Measurements from ENCODE around the gene HMCN2.

- TF ChIP-seq, protein P1, sequence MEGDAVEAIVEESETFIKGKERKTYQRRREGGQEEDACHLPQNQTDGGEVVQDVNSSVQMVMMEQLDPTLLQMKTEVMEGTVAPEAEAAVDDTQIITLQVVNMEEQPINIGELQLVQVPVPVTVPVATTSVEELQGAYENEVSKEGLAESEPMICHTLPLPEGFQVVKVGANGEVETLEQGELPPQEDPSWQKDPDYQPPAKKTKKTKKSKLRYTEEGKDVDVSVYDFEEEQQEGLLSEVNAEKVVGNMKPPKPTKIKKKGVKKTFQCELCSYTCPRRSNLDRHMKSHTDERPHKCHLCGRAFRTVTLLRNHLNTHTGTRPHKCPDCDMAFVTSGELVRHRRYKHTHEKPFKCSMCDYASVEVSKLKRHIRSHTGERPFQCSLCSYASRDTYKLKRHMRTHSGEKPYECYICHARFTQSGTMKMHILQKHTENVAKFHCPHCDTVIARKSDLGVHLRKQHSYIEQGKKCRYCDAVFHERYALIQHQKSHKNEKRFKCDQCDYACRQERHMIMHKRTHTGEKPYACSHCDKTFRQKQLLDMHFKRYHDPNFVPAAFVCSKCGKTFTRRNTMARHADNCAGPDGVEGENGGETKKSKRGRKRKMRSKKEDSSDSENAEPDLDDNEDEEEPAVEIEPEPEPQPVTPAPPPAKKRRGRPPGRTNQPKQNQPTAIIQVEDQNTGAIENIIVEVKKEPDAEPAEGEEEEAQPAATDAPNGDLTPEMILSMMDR (IDR thresholded peaks at IDR 0.05) = no peak
- TF ChIP-seq POLR2A (IDR thresholded peaks at IDR 0.05) (no peak), POLR2AphosphoS5 (IDR thresholded peaks at IDR 0.05) (no peak), EP300 (IDR thresholded peaks at IDR 0.05) (no peak)
These were observed 130.4 kb downstream of the HMCN2 start for GRCh38 chr9:130395810-130396435.

All from suprapubic skin (tissue), 4 donors.